Measurements from ENCODE around the gene PROCA1.

PROCA1 gene

GRCh38 chr17:28729950-28730330, 18.3 kb upstream of the PROCA1 start:
- no peak for DNase-seq (ENCODE audit: low read depth, low spot score)
- in situ Hi-C loops (cut with HindIII; ENCODE audit: low sequenced_read_pairs), result no loop called here
- TF ChIP-seq, protein P1, sequence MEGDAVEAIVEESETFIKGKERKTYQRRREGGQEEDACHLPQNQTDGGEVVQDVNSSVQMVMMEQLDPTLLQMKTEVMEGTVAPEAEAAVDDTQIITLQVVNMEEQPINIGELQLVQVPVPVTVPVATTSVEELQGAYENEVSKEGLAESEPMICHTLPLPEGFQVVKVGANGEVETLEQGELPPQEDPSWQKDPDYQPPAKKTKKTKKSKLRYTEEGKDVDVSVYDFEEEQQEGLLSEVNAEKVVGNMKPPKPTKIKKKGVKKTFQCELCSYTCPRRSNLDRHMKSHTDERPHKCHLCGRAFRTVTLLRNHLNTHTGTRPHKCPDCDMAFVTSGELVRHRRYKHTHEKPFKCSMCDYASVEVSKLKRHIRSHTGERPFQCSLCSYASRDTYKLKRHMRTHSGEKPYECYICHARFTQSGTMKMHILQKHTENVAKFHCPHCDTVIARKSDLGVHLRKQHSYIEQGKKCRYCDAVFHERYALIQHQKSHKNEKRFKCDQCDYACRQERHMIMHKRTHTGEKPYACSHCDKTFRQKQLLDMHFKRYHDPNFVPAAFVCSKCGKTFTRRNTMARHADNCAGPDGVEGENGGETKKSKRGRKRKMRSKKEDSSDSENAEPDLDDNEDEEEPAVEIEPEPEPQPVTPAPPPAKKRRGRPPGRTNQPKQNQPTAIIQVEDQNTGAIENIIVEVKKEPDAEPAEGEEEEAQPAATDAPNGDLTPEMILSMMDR (IDR thresholded peaks at IDR 0.05; ENCODE audit: low read depth, low read length), result no peak
- H3K4me3 ChIP-seq (ENCODE audit: low read depth, low read length), result no peak overlapping the region

DNA sequence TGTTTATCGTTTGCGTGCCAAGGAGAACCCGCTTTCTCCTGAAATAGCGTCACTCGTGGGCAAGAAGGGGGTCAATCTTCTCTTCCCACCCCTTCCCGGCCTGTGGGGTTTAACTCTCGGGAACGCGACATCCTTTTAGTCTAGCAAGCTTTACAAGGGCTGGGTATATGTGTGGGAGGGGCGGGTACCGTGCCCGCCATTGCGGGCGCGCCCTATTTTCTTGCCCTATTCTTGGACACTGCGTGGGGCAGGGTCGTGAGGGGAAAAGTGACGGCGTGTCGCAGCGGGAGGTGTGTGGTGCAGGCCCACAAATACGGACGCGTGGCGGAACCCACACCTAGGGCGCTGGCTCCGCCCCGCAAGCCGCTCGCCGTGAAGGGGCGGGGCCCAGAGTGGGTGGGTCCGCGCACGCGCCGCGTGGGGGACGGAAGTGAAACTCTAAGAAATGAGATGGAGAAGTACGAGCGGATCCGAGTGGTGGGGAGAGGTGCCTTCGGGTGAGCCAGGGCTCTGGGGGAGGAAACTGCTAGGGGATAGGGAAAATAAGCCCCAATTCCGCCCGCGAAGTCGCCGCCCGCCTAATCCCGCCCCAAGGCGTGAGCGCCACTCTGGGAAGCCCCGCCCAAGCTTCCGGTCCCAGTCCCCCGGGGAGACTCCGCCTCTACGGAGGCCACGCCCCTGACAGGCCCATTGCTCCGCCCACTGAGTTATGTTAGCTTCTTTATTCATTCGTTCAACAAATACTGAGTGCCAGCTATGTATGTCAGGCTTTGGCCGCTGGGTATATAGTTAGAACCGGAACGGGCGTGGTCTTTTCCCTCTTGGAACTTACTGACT, 16.9 kb upstream of the PROCA1 start, which contains the start of gene NEK8:
Gene NEK8 (plus strand): TSS at position 425 of the 837 bp plus-strand sequence. CDS start 26 bp downstream, at position 451.
- TF ChIP-seq, protein P1 (IDR thresholded peaks at IDR 0.05; ENCODE audit: low read depth, low read length), result no peak
- H3K4me3 ChIP-seq (ENCODE audit: low read depth, low read length), result peak within 1 kb of the TSS; percentile 75
- peak; percentile 93 for DNase-seq (ENCODE audit: low read depth, low spot score)
- in situ Hi-C loops (cut with HindIII; ENCODE audit: low sequenced_read_pairs), result no loop called here

GRCh38 chr17:28726627-28727491, 15.2 kb upstream of the PROCA1 start:
- peak overlapping the region; percentile 61 for H3K4me3 ChIP-seq (ENCODE audit: low read depth, low read length)
- DNase-seq (ENCODE audit: low read depth, low spot score), result peak; percentile 97
- TF ChIP-seq, protein P1 (IDR thresholded peaks at IDR 0.05; ENCODE audit: low read depth, low read length), result peak; percentile 99
- in situ Hi-C loops (cut with HindIII; ENCODE audit: low sequenced_read_pairs), result no loop called here

DNA sequence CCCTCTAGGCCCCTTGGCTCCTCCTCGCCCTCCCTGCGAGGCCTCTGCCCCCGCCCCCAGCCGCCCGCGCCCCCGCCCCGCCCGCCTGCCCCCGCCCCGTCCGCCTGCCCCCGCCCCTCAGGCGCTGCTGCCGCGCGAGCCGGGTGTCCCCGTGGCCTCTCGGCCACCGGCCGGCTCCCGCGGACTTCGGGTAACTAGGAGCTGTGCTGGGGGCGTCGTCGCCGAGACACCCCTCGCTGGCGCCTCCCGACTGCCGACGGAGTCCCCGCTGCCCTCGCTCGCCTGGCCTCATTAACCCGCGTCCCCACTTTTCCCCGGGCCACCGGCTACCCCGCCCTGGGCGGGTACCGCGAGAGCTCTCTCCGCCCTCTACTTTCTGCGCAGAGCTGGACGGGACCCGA, 14.5 kb upstream of the PROCA1 start, which contains the start of gene TLCD1:
Gene TLCD1 (minus strand): TSS at position 8 of the 401 bp plus-strand sequence. CDS start 136 bp downstream, outside the sequence.
- TF ChIP-seq, protein P1 (IDR thresholded peaks at IDR 0.05; ENCODE audit: low read depth, low read length), result no peak
- in situ Hi-C loops (cut with HindIII; ENCODE audit: low sequenced_read_pairs), result no loop called here
- DNase-seq (ENCODE audit: low read depth, low spot score), result peak; percentile 71
- peak within 1 kb of the TSS; percentile 61 for H3K4me3 ChIP-seq (ENCODE audit: low read depth, low read length)

GRCh38 chr17:28725660-28726225, 14.1 kb upstream of the PROCA1 start:
- DNase-seq (ENCODE audit: low read depth, low spot score), result peak; percentile 69
- H3K4me3 ChIP-seq (ENCODE audit: low read depth, low read length), result peak overlapping the region; percentile 61
- TF ChIP-seq, protein P1 (IDR thresholded peaks at IDR 0.05; ENCODE audit: low read depth, low read length), result no peak
- in situ Hi-C loops (cut with HindIII; ENCODE audit: low sequenced_read_pairs), result no loop called here

GRCh38 chr17:28725166-28725659, 13.5 kb upstream of the PROCA1 start:
- TF ChIP-seq, protein P1 (IDR thresholded peaks at IDR 0.05; ENCODE audit: low read depth, low read length), result no peak
- in situ Hi-C loops (cut with HindIII; ENCODE audit: low sequenced_read_pairs), result no loop called here
- peak overlapping the region; percentile 61 for H3K4me3 ChIP-seq (ENCODE audit: low read depth, low read length)
- peak; percentile 57 for DNase-seq (ENCODE audit: low read depth, low spot score)

All from astrocyte of the spinal cord (primary cell).